IMR-90 (cell line): ENCODE data around the gene PRRC1. TPM values are rescaled to one million over a fixed set of nuclear protein-coding genes. Genes with fewer than 3 reads are reported as not detected.

Experiments
- ATAC-seq: fragments of 200-7000 bp; cut with Tn5 transposase; 2 replicates; pipeline ENCODE4 v1.9.1; 2020; ENCODE audit warnings: low read depth, mild to moderate bottlenecking, moderate library complexity
- BruUV-seq: library from RNA; stranded (reverse); fragments of 400-500 nt; replicated peaks from 2 replicates; lab custom pipeline; 2021; lab: Mats Ljungman, UMichigan
- CTCF ChIA-PET: fragments of 300-600 bp; formaldehyde crosslinking; extraction: SDS; loops from one replicate; lab custom pipeline; 2021; ENCODE audit warnings: antibody characterized with exemption; lab: Yijun Ruan, JAX
- POLR2A ChIA-PET: fragments of 300-600 bp; sonication (Branson Sonifier 250); formaldehyde crosslinking; loops from one replicate; lab custom pipeline; 2022; ENCODE audit warnings: antibody characterized with exemption; ENCODE audit not compliant: unreplicated experiment; lab: Charles Lee
- DNase-seq: peaks from one replicate; pipeline ENCODE4 v3.0.0; 2013
- H2AFZ ChIP-seq: replicated peaks from 2 replicates; pipeline ENCODE3; 2013; ENCODE audit warnings: low read length, mild to moderate bottlenecking; ENCODE audit not compliant: poor library complexity
- H2AK5ac ChIP-seq: 2 replicates; pipeline ENCODE4 v1.6.1; 2013; ENCODE audit warnings: low read depth, low read length, inconsistent platforms
- H2AK9ac ChIP-seq: replicated peaks from 2 replicates; pipeline ENCODE3; 2013; ENCODE audit warnings: mild to moderate bottlenecking, low read depth, low read length, moderate library complexity; ENCODE audit not compliant: poor library complexity
- H2BK120ac ChIP-seq: 2 replicates; pipeline ENCODE4 v1.6.1; 2013; ENCODE audit warnings: low read depth, low read length, inconsistent platforms
- H2BK15ac ChIP-seq: 3 replicates; pipeline ENCODE4 v1.6.1; 2013; ENCODE audit warnings: low read depth, low read length, inconsistent platforms
- H2BK20ac ChIP-seq: 2 replicates; pipeline ENCODE4 v1.6.1; 2013; ENCODE audit warnings: low read depth, mild to moderate bottlenecking, inconsistent platforms, low read length, moderate library complexity
- H2BK5ac ChIP-seq: 2 replicates; pipeline ENCODE4 v1.6.1; 2013; ENCODE audit warnings: mild to moderate bottlenecking, low read depth, low read length, inconsistent platforms; ENCODE audit not compliant: poor library complexity, severe bottlenecking
- H3K14ac ChIP-seq: replicated peaks from 2 replicates; pipeline ENCODE4 v1.6.1; 2013; ENCODE audit warnings: low read depth, low read length, inconsistent platforms
- H3K18ac ChIP-seq: 2 replicates; pipeline ENCODE4 v1.6.1; 2013; ENCODE audit warnings: low read depth, low read length, control low read depth
- H3K23ac ChIP-seq: 2 replicates; pipeline ENCODE4 v1.6.1; 2013; ENCODE audit warnings: low read depth, low read length, inconsistent platforms
- H3K27ac ChIP-seq: 2 replicates; pipeline ENCODE4 v1.5.1; 2013; ENCODE audit warnings: mild to moderate bottlenecking, control low read depth, low read length; ENCODE audit not compliant: insufficient read depth
- H3K27me3 ChIP-seq: 2 replicates; pipeline ENCODE4 v1.6.1; 2013; ENCODE audit warnings: low read length; ENCODE audit not compliant: control insufficient read depth, insufficient read depth
- H3K36me3 ChIP-seq: 2 replicates; pipeline ENCODE4 v1.6.1; 2013; ENCODE audit warnings: low read length, mixed read lengths; ENCODE audit not compliant: control insufficient read depth, insufficient read depth
- H3K4ac ChIP-seq: 2 replicates; pipeline ENCODE4 v1.6.1; 2013; ENCODE audit warnings: low read depth, low read length, inconsistent platforms
- H3K4me1 ChIP-seq: 2 replicates; pipeline ENCODE4 v1.6.1; 2013; ENCODE audit warnings: low read length, mixed read lengths; ENCODE audit not compliant: control insufficient read depth, insufficient read depth
- H3K4me2 ChIP-seq: 2 replicates; pipeline ENCODE4 v1.6.1; 2013; ENCODE audit warnings: low read depth, mild to moderate bottlenecking, control low read depth, low read length, moderate library complexity
- H3K4me3 ChIP-seq: 2 replicates; pipeline ENCODE4 v1.5.1; 2013; ENCODE audit warnings: low read depth, mild to moderate bottlenecking, control low read depth, low read length, moderate library complexity; ENCODE audit not compliant: insufficient read depth
- H3K56ac ChIP-seq: 2 replicates; pipeline ENCODE4 v1.6.1; 2013; ENCODE audit warnings: low read length, inconsistent platforms; ENCODE audit not compliant: insufficient read depth; ENCODE audit errors: extremely low read depth
- H3K79me1 ChIP-seq, 2 experiments: 2 replicates each; pipeline ENCODE4 v1.6.1; 2013; ENCODE audit warnings: low read length in 2 of 2, inconsistent platforms in 1 of 2, low read depth in 1 of 2
- H3K9ac ChIP-seq: 2 replicates; pipeline ENCODE4 v1.6.1; 2013; ENCODE audit warnings: low read depth, low read length, control low read depth
- H3K9me1 ChIP-seq: 2 replicates; pipeline ENCODE4 v1.6.1; 2013; ENCODE audit warnings: low read length, inconsistent platforms; ENCODE audit not compliant: insufficient read depth
- H3K9me3 ChIP-seq: 2 replicates; pipeline ENCODE4 v1.6.1; 2013; ENCODE audit warnings: low read length; ENCODE audit not compliant: control insufficient read depth, insufficient read depth
- H4K20me1 ChIP-seq: 2 replicates; pipeline ENCODE4 v1.6.1; 2013; ENCODE audit warnings: low read length, inconsistent platforms; ENCODE audit not compliant: insufficient read depth
- H4K5ac ChIP-seq: 2 replicates; pipeline ENCODE4 v1.6.1; 2013; ENCODE audit warnings: mild to moderate bottlenecking, low read depth, low read length, control low read depth
- H4K8ac ChIP-seq, 2 experiments: 2 replicates each; pipeline ENCODE4 v1.6.1; 2013; ENCODE audit warnings: low read depth in 2 of 2, low read length in 2 of 2, control low read depth in 1 of 2, inconsistent platforms in 1 of 2
- H4K91ac ChIP-seq: 2 replicates; pipeline ENCODE4 v1.6.1; 2013; ENCODE audit warnings: low read depth, low read length, inconsistent platforms; ENCODE audit not compliant: insufficient read depth
- MAFK ChIP-seq: IDR thresholded peaks from 2 replicates; pipeline ENCODE4 v1.6.1; 2012; ENCODE audit warnings: low read depth, low read length, improper control_type of control experiment
- MXI1 ChIP-seq: IDR thresholded peaks from 2 replicates; pipeline ENCODE4 v1.6.1; 2012; ENCODE audit warnings: low read depth, mild to moderate bottlenecking, low read length, moderate library complexity, borderline replicate concordance
- NFE2L2 ChIP-seq: fragments of 150-350 bp; IDR thresholded peaks from 2 replicates; pipeline ENCODE4 v1.6.1; 2016; ENCODE audit warnings: low read depth, mild to moderate bottlenecking, low read length
- RAD21 ChIP-seq: IDR thresholded peaks from 2 replicates; pipeline ENCODE4 v1.6.1; 2012; ENCODE audit warnings: low read length, improper control_type of control experiment
- SMC3 ChIP-seq: fragments of 150-350 bp; IDR thresholded peaks from 2 replicates; pipeline ENCODE4 v1.6.1; 2016; ENCODE audit warnings: low read depth, mild to moderate bottlenecking, antibody characterized with exemption, low read length, moderate library complexity
- USF2 ChIP-seq: fragments of 150-350 bp; IDR thresholded peaks from 2 replicates; pipeline ENCODE4 v1.6.1; 2017; ENCODE audit warnings: mild to moderate bottlenecking, antibody characterized with exemption, low read length, low read depth
- dilution Hi-C: fragments of 300-500 bp; cut with HindIII; formaldehyde crosslinking; loops from one replicate; pipeline ENCODE4 v1.14.3; 2018; ENCODE audit warnings: low sequenced_read_pairs; ENCODE audit not compliant: unreplicated experiment
- in situ Hi-C: fragments of 300-500 bp; cut with MboI; formaldehyde crosslinking; loops from 3 replicates; pipeline ENCODE4 v1.14.3; 2019; ENCODE audit warnings: low sequenced_read_pairs, inconsistent platforms, mixed read lengths
- intact Hi-C: fragments of 100-400 bp; cut with micrococcal nuclease; formaldehyde crosslinking; loops from 2 replicates; pipeline ENCODE4 v1.10.0; 2022
- polyA plus RNA-seq, 3 experiments: library from polyadenylated mRNA; depleted of rRNA; stranded (reverse); fragments of >200 nt; gene quantifications; 2 replicates each; pipeline ENCODE4 v1.2.3, GENCODE V29; 2012; ENCODE audit warnings: low replicate concordance in 1 of 3
- total RNA-seq: library from RNA; depleted of rRNA; stranded (reverse); fragments of >200 nt; gene quantifications from 2 replicates; pipeline ENCODE4 v1.2.3, GENCODE V29; 2012
- TF ChIP-seq, protein P1 (sequence below): conservative IDR thresholded peaks from 2 replicates; pipeline ENCODE4 v1.5.1; 2012; ENCODE audit warnings: mild to moderate bottlenecking, low read depth, low read length, improper control_type of control experiment

Gene PRRC1
- total and polyA plus RNA-seq, 2 of the 4 experiments (the other 2 are of a cell fraction), result 46.8 to 63.1 TPM

- ChIA-PET POLR2A (no interaction called here), CTCF (interaction anchor here (1.0 kb wide), 1 partner anchor 9 kb away, joined by 3 read pairs; no protein-coding TSS in a partner anchor)
- no peaks in the 10 kb centered on the region for H3K36me3 ChIP-seq
- H4K91ac ChIP-seq, result no peak overlapping the region
- no peak overlapping the region for H2BK15ac ChIP-seq
- no peak overlapping the region for H2BK120ac ChIP-seq
- no peak overlapping the region for H4K5ac ChIP-seq
- ATAC-seq, result no peak
- H2BK20ac ChIP-seq, result no peak overlapping the region
- H3K56ac ChIP-seq, result no peak overlapping the region
- H3K27ac ChIP-seq, result no peak overlapping the region
- H3K4ac ChIP-seq, result no peak overlapping the region
- H2AK5ac ChIP-seq, result no peak overlapping the region
- H3K9ac ChIP-seq, result no peak overlapping the region
- no peak overlapping the region for H3K4me3 ChIP-seq
- H3K9me1 ChIP-seq, result no peaks in the 10 kb centered on the region
- TF ChIP-seq USF2 (no peak), NFE2L2 (no peak), MAFK (no peak), RAD21 (no peak), MXI1 (no peak), SMC3 (no peak)
- TF ChIP-seq, protein P1, sequence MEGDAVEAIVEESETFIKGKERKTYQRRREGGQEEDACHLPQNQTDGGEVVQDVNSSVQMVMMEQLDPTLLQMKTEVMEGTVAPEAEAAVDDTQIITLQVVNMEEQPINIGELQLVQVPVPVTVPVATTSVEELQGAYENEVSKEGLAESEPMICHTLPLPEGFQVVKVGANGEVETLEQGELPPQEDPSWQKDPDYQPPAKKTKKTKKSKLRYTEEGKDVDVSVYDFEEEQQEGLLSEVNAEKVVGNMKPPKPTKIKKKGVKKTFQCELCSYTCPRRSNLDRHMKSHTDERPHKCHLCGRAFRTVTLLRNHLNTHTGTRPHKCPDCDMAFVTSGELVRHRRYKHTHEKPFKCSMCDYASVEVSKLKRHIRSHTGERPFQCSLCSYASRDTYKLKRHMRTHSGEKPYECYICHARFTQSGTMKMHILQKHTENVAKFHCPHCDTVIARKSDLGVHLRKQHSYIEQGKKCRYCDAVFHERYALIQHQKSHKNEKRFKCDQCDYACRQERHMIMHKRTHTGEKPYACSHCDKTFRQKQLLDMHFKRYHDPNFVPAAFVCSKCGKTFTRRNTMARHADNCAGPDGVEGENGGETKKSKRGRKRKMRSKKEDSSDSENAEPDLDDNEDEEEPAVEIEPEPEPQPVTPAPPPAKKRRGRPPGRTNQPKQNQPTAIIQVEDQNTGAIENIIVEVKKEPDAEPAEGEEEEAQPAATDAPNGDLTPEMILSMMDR, result no peak
- no peaks in the 10 kb centered on the region for H3K9me3 ChIP-seq
- H3K23ac ChIP-seq, result no peak overlapping the region
- H3K79me1 ChIP-seq, result no peaks in the 10 kb centered on the region
- H3K18ac ChIP-seq, result no peak overlapping the region
- DNase-seq, result no peak
- H3K4me2 ChIP-seq, result no peak overlapping the region
- in situ Hi-C loops (loop anchor here (25.0 kb wide), 1 partner anchor 1250 kb away; no protein-coding TSS in a partner anchor), intact Hi-C loops (no loop called here), dilution Hi-C loops (no loop called here)
- H2BK5ac ChIP-seq, result no peak overlapping the region
- H4K8ac ChIP-seq, result no peak overlapping the region
- H3K4me1 ChIP-seq, result no peaks in the 10 kb centered on the region
- H3K14ac ChIP-seq, result no peak overlapping the region
- peaks cover 2% of the 10 kb centered on the region; the same call in 1 of the 2 replicates for H3K27me3 ChIP-seq
- H2AK9ac ChIP-seq, result no peak overlapping the region
- no peak overlapping the region for H2AFZ ChIP-seq
- H4K20me1 ChIP-seq, result no peaks in the 10 kb centered on the region
- no TSS peak for BruUV-seq
Observed at GRCh38 chr5:127586811-127587210, 69.4 kb downstream of the PRRC1 start.
